Neural cell (in vitro differentiated cells): Measurements from ENCODE around the gene ACP7.

Source experiments
- EP300 ChIP-seq: fragments of 450-650 bp; conservative IDR thresholded peaks from 2 replicates; pipeline ENCODE4 v1.6.1; 2014; ENCODE audit warnings: antibody characterized with exemption, mild to moderate bottlenecking, moderate library complexity; ENCODE audit not compliant: poor library complexity, severe bottlenecking
- EZH2 ChIP-seq: fragments of 200-600, 300-800 bp; shearing (Covaris generic), sonication (generic); IDR thresholded peaks from 2 replicates; pipeline ENCODE4 v1.6.1; 2014; ENCODE audit warnings: antibody characterized with exemption, low read length, borderline replicate concordance, mild to moderate bottlenecking; ENCODE audit not compliant: insufficient read depth, poor library complexity, severe bottlenecking
- POLR2AphosphoS5 ChIP-seq: IDR thresholded peaks from 2 replicates; pipeline ENCODE4 v1.6.1; 2012
- RAD21 ChIP-seq: fragments of 450-650 bp; conservative IDR thresholded peaks from 2 replicates; pipeline ENCODE4 v1.6.1; 2014; ENCODE audit warnings: antibody characterized with exemption, mild to moderate bottlenecking, moderate library complexity
- SMC3 ChIP-seq: fragments of 450-650 bp; conservative IDR thresholded peaks from 2 replicates; pipeline ENCODE4 v1.6.1; 2014; ENCODE audit warnings: antibody characterized with exemption, mild to moderate bottlenecking, moderate library complexity; ENCODE audit not compliant: poor library complexity
- TF ChIP-seq, protein P1 (sequence below): fragments of 450-650 bp; IDR thresholded peaks from 2 replicates; pipeline ENCODE4 v1.5.1; 2014; ENCODE audit warnings: antibody characterized with exemption, mild to moderate bottlenecking, moderate library complexity; ENCODE audit not compliant: poor library complexity, severe bottlenecking

DNA sequence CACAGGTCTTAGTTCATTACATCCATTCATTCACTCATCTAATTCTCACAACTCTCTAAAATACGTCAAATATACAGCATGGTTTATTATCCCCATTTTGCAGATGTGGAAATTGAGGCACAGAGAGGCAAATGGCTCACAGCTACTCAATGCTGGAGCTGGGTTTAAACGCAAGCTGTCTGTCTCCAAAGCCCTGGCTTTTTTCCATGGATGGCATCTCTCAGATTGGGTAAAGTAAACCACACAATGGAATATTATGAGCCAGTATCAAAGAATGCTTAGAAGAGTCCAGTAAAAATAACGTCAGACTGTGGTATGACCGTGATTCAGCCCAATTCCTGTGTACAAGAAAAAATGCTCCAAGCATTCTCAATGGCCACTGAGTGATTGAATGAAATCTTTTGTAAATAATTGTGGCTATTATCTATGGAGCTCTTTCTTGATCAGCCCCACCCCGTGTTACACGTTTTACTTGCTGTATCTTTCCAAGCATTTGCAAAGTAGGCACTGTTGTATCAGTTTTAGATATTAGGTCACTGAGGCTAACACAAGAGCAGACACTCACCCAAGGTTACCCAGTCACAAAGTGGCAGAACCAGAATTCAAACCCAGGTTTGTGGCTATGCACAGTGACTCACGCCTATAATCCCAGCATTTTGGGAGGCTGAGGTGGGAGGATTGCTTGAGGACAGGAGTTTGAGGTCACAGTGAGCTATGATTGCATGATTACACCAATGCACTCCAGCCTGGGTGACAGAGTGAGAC is 5.5 kb upstream of the ACP7 start:
- TF ChIP-seq POLR2AphosphoS5 (no peak), EZH2 (no peak), RAD21 (no peak), EP300 (no peak), SMC3 (no peak)
- TF ChIP-seq, protein P1, sequence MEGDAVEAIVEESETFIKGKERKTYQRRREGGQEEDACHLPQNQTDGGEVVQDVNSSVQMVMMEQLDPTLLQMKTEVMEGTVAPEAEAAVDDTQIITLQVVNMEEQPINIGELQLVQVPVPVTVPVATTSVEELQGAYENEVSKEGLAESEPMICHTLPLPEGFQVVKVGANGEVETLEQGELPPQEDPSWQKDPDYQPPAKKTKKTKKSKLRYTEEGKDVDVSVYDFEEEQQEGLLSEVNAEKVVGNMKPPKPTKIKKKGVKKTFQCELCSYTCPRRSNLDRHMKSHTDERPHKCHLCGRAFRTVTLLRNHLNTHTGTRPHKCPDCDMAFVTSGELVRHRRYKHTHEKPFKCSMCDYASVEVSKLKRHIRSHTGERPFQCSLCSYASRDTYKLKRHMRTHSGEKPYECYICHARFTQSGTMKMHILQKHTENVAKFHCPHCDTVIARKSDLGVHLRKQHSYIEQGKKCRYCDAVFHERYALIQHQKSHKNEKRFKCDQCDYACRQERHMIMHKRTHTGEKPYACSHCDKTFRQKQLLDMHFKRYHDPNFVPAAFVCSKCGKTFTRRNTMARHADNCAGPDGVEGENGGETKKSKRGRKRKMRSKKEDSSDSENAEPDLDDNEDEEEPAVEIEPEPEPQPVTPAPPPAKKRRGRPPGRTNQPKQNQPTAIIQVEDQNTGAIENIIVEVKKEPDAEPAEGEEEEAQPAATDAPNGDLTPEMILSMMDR: no peak
